ENCODE measurements around the gene POLD1.

Gene POLD1

DNA sequence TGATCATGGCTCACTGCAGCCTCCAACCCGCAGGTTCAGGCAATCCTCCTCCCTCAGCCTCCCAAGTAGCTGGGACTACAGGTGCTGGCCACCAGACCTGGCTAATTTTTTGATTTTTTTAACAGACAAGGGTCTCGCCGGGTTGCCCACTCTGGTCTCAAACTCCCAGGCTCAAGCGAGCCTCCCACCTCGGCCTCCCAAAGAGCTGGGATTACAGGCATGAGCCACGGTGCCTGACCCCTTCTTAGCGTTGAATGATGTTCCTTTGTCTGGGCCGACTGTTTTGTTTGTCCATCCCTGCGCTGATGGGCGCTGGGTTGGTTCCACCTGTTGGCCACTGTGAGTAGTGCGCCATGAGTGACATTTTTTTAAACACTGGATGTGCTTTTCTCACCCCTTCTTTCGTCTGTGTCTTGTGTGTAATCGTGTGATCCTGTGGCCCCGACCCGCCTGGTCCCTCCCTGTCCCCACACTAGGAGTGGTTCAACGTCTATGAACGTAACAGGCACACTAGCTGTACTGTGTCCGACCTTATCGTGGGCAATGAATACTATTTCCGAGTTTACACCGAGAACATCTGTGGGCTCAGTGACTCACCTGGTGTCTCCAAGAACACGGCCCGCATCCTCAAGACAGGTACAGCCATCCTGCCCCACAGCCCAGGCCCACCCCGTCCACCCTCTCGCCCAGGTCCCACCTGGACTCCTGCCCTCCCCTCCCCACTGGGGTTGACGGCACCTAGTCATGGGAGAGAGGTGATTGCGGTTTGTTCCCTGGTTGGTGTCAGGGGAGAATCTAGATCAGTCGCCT, 77.1 kb downstream of the POLD1 start:
- no peak overlapping the region for H2AK5ac ChIP-seq (ENCODE audit: low read length)
- peaks cover 0 to 9% of the 10 kb centered on the region in 2 experiments for H3K4me1 ChIP-seq (ENCODE audit: control insufficient read depth in 1 of 2, insufficient read depth in 2 of 2, low read length in 2 of 2)
- no peak overlapping the region for H3K4me3 ChIP-seq (ENCODE audit: low read depth, low read length)
- no peak overlapping the region for H2AFZ ChIP-seq (ENCODE audit: insufficient read depth, low read length, poor library complexity)
- no peaks in the 10 kb centered on the region for H3K27me3 ChIP-seq (ENCODE audit: insufficient read depth, low read length)
- no peak overlapping the region for H3K9ac ChIP-seq (ENCODE audit: low read length)
- H3K27ac ChIP-seq (ENCODE audit: low read depth, low read length) = no peak overlapping the region
- no peaks in the 10 kb centered on the region for H3K79me1 ChIP-seq (ENCODE audit: low read length)
- no peak overlapping the region for H2BK5ac ChIP-seq (ENCODE audit: low read depth, low read length, poor library complexity)
- H3K18ac ChIP-seq (ENCODE audit: low read length) = no peak overlapping the region
- no peak overlapping the region for H4K8ac ChIP-seq (ENCODE audit: low read depth, low read length)
- no peaks in the 10 kb centered on the region for H3K79me2 ChIP-seq (ENCODE audit: control insufficient read depth, insufficient read depth, low read length, poor library complexity)
- H3K36me3 ChIP-seq (ENCODE audit: control insufficient read depth in 1 of 2, insufficient read depth in 2 of 2, low read length in 2 of 2) = no peaks in the 10 kb centered on the region
- H4K91ac ChIP-seq (ENCODE audit: low read depth, low read length) = no peak overlapping the region
- DNase-seq = peak; percentile 55 to 81
- H3K4ac ChIP-seq (ENCODE audit: low read depth, low read length) = no peak overlapping the region
- no peak overlapping the region for H3K14ac ChIP-seq (ENCODE audit: low read length)
- H3K4me2 ChIP-seq (ENCODE audit: low read length) = no peak overlapping the region
- H2BK12ac ChIP-seq (ENCODE audit: low read length) = no peak overlapping the region
- no peak overlapping the region for H3K23ac ChIP-seq (ENCODE audit: low read length)
- WGBS (ENCODE audit: extremely low coverage, insufficient coverage, insufficient read length) = no CpG with 5 or more reads among the region's 28 CpGs
- H3K9me3 ChIP-seq (ENCODE audit: insufficient read depth, low read depth, low read length) = peaks cover 2% of the 10 kb centered on the region
- H2BK120ac ChIP-seq (ENCODE audit: insufficient read depth, low read length, poor library complexity) = no peak overlapping the region
- H4K12ac ChIP-seq (ENCODE audit: low read depth, low read length) = no peak overlapping the region

DNA sequence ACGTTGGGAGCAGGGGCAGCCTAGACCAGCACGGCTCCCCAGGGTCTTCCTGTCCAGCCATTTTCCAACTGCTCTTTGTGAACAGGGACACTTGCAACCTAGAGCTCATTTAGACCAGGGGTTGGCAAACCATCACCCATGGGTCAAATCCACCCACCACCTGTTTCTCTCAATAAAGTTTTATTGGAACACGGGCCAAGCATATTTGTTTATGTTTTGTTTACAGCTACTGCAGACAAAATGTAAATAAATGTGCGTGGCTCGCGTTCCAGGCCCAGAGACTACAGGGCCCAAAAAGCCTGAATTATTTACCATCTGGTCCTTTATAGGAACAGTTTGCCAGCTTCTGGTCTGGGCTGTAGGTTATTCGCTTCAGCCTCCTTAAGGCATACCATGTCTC, 78.8 kb downstream of the POLD1 start:
- WGBS (ENCODE audit: extremely low coverage, insufficient coverage, insufficient read length) = no CpG with 5 or more reads among the region's 7 CpGs

DNA sequence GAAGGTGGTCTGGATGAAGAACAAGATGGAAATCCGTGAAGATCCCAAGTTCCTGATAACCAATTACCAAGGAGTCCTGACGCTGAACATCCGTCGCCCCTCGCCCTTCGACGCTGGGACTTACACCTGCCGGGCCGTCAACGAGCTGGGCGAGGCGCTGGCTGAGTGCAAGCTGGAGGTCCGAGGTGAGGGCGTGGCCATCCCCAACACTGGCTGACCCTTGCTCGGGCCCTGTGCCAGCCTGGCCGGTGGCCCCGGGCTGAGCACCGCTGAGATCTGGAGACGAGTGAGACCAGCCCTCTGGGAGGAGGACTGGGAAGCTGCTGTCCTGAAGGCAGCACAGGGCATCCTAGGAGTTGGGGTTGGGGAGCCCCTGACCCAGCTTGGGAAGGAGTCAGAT, 80.2 kb downstream of the POLD1 start:
- no peak overlapping the region for H2BK5ac ChIP-seq (ENCODE audit: low read depth, low read length, poor library complexity)
- peaks cover 3% of the 10 kb centered on the region for H3K9me3 ChIP-seq (ENCODE audit: insufficient read depth, low read depth, low read length)
- H3K4me2 ChIP-seq (ENCODE audit: low read length) = no peak overlapping the region
- no CpG with 5 or more reads among the region's 19 CpGs for WGBS (ENCODE audit: extremely low coverage, insufficient coverage, insufficient read length)
- no peaks in the 10 kb centered on the region for H3K27me3 ChIP-seq (ENCODE audit: insufficient read depth, low read length)
- DNase-seq = no peak
- H3K4me3 ChIP-seq (ENCODE audit: low read depth, low read length) = no peak overlapping the region
- no peak overlapping the region for H2AFZ ChIP-seq (ENCODE audit: insufficient read depth, low read length, poor library complexity)
- no peak overlapping the region for H4K91ac ChIP-seq (ENCODE audit: low read depth, low read length)
- no peak overlapping the region for H3K9ac ChIP-seq (ENCODE audit: low read length)
- H2AK5ac ChIP-seq (ENCODE audit: low read length) = no peak overlapping the region
- H4K12ac ChIP-seq (ENCODE audit: low read depth, low read length) = no peak overlapping the region
- H3K36me3 ChIP-seq (ENCODE audit: control insufficient read depth in 1 of 2, insufficient read depth in 2 of 2, low read length in 2 of 2) = no peaks in the 10 kb centered on the region
- no peak overlapping the region for H3K18ac ChIP-seq (ENCODE audit: low read length)
- H4K8ac ChIP-seq (ENCODE audit: low read depth, low read length) = no peak overlapping the region
- no peak overlapping the region for H2BK120ac ChIP-seq (ENCODE audit: insufficient read depth, low read length, poor library complexity)
- H3K14ac ChIP-seq (ENCODE audit: low read length) = no peak overlapping the region
- H3K4ac ChIP-seq (ENCODE audit: low read depth, low read length) = no peak overlapping the region
- H3K23ac ChIP-seq (ENCODE audit: low read length) = no peak overlapping the region
- no peak overlapping the region for H2BK12ac ChIP-seq (ENCODE audit: low read length)
- peaks cover 0 to 10% of the 10 kb centered on the region in 2 experiments for H3K4me1 ChIP-seq (ENCODE audit: control insufficient read depth in 1 of 2, insufficient read depth in 2 of 2, low read length in 2 of 2)
- no peak overlapping the region for H3K27ac ChIP-seq (ENCODE audit: low read depth, low read length)
- H3K79me2 ChIP-seq (ENCODE audit: control insufficient read depth, insufficient read depth, low read length, poor library complexity) = no peaks in the 10 kb centered on the region
- no peaks in the 10 kb centered on the region for H3K79me1 ChIP-seq (ENCODE audit: low read length)

More for the DNA sequence above, 78.8 kb downstream of the POLD1 start:
- H3K4me2 ChIP-seq (ENCODE audit: low read length) = no peak overlapping the region
- no peak overlapping the region for H3K4ac ChIP-seq (ENCODE audit: low read depth, low read length)
- no peak overlapping the region for H2BK12ac ChIP-seq (ENCODE audit: low read length)
- H4K12ac ChIP-seq (ENCODE audit: low read depth, low read length) = no peak overlapping the region
- H2BK120ac ChIP-seq (ENCODE audit: insufficient read depth, low read length, poor library complexity) = no peak overlapping the region
- no peak overlapping the region for H3K9ac ChIP-seq (ENCODE audit: low read length)
- no peaks in the 10 kb centered on the region for H3K79me2 ChIP-seq (ENCODE audit: control insufficient read depth, insufficient read depth, low read length, poor library complexity)
- DNase-seq = no peak
- H4K91ac ChIP-seq (ENCODE audit: low read depth, low read length) = no peak overlapping the region
- H3K4me3 ChIP-seq (ENCODE audit: low read depth, low read length) = no peak overlapping the region
- no peak overlapping the region for H3K18ac ChIP-seq (ENCODE audit: low read length)
- H3K9me3 ChIP-seq (ENCODE audit: insufficient read depth, low read depth, low read length) = peaks cover 3% of the 10 kb centered on the region
- no peak overlapping the region for H2AFZ ChIP-seq (ENCODE audit: insufficient read depth, low read length, poor library complexity)
- no peak overlapping the region for H2AK5ac ChIP-seq (ENCODE audit: low read length)
- no peak overlapping the region for H3K14ac ChIP-seq (ENCODE audit: low read length)
- no peak overlapping the region for H4K8ac ChIP-seq (ENCODE audit: low read depth, low read length)
- H3K23ac ChIP-seq (ENCODE audit: low read length) = no peak overlapping the region
- H2BK5ac ChIP-seq (ENCODE audit: low read depth, low read length, poor library complexity) = no peak overlapping the region
- H3K27me3 ChIP-seq (ENCODE audit: insufficient read depth, low read length) = no peaks in the 10 kb centered on the region
- H3K79me1 ChIP-seq (ENCODE audit: low read length) = no peaks in the 10 kb centered on the region
- no peaks in the 10 kb centered on the region for H3K36me3 ChIP-seq (ENCODE audit: control insufficient read depth in 1 of 2, insufficient read depth in 2 of 2, low read length in 2 of 2)
- H3K27ac ChIP-seq (ENCODE audit: low read depth, low read length) = no peak overlapping the region
- peaks cover 0 to 10% of the 10 kb centered on the region in 2 experiments for H3K4me1 ChIP-seq (ENCODE audit: control insufficient read depth in 1 of 2, insufficient read depth in 2 of 2, low read length in 2 of 2)

DNA sequence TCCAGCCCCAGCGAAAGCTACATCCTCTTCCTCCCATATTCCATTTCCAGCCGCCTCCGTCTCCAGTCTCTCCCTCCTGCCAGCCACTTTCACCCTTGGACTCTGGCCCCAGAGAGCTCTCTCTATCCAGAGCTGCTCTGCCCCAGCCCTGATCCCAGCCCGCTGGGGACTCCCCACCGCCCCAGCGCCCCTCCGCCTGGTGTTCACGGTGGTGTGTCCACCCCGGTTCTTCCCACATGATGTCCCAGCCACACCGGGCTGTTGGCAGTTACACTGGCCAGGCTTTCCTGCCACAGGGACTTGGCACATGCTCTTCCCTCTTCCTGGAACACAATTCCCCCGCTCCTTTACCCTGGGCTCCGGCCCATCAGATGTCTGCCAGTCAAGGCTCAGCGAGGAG, 80.9 kb downstream of the POLD1 start:
- DNase-seq = no peak

More for the DNA sequence above, 80.9 kb downstream of the POLD1 start:
- H3K27me3 ChIP-seq (ENCODE audit: insufficient read depth, low read length) = no peaks in the 10 kb centered on the region
- H3K23ac ChIP-seq (ENCODE audit: low read length) = no peak overlapping the region
- H3K4me2 ChIP-seq (ENCODE audit: low read length) = no peak overlapping the region
- no peak overlapping the region for H3K18ac ChIP-seq (ENCODE audit: low read length)
- H3K79me1 ChIP-seq (ENCODE audit: low read length) = no peaks in the 10 kb centered on the region
- no peak overlapping the region for H2AFZ ChIP-seq (ENCODE audit: insufficient read depth, low read length, poor library complexity)
- H3K4me1 ChIP-seq (ENCODE audit: control insufficient read depth in 1 of 2, insufficient read depth in 2 of 2, low read length in 2 of 2) = peaks cover 0 to 9% of the 10 kb centered on the region in 2 experiments
- no peak overlapping the region for H4K8ac ChIP-seq (ENCODE audit: low read depth, low read length)
- H3K9ac ChIP-seq (ENCODE audit: low read length) = no peak overlapping the region
- H2BK120ac ChIP-seq (ENCODE audit: insufficient read depth, low read length, poor library complexity) = no peak overlapping the region
- no peaks in the 10 kb centered on the region for H3K36me3 ChIP-seq (ENCODE audit: control insufficient read depth in 1 of 2, insufficient read depth in 2 of 2, low read length in 2 of 2)
- H4K91ac ChIP-seq (ENCODE audit: low read depth, low read length) = no peak overlapping the region
- H2BK12ac ChIP-seq (ENCODE audit: low read length) = no peak overlapping the region
- no peak overlapping the region for H2BK5ac ChIP-seq (ENCODE audit: low read depth, low read length, poor library complexity)
- no peak overlapping the region for H3K14ac ChIP-seq (ENCODE audit: low read length)
- no peak overlapping the region for H3K4me3 ChIP-seq (ENCODE audit: low read depth, low read length)
- no peak overlapping the region for H2AK5ac ChIP-seq (ENCODE audit: low read length)
- no peak overlapping the region for H3K4ac ChIP-seq (ENCODE audit: low read depth, low read length)
- no peaks in the 10 kb centered on the region for H3K79me2 ChIP-seq (ENCODE audit: control insufficient read depth, insufficient read depth, low read length, poor library complexity)
- WGBS (ENCODE audit: extremely low coverage, insufficient coverage, insufficient read length) = no CpG with 5 or more reads among the region's 13 CpGs
- peaks cover 2% of the 10 kb centered on the region for H3K9me3 ChIP-seq (ENCODE audit: insufficient read depth, low read depth, low read length)
- H4K12ac ChIP-seq (ENCODE audit: low read depth, low read length) = no peak overlapping the region
- no peak overlapping the region for H3K27ac ChIP-seq (ENCODE audit: low read depth, low read length)

Measured in trophoblast cell (in vitro differentiated cells and primary cell).